ENCODE measurements around the gene SLC6A8. TPM values are rescaled to one million over a fixed set of nuclear protein-coding genes. Genes with fewer than 3 reads are reported as not detected.
A peak's percentile ranks its signal among the peaks of the same experiment; 100 is the strongest.

SLC6A8 gene
- total RNA-seq, 1 donor from 2014 or later = 125 TPM

GRCh38 chrX:153662266-153662665 lies 25.5 kb upstream of the SLC6A8 start:
- no peaks in the 10 kb centered on the region for H3K9me3 Mint-ChIP-seq
- DNase-seq (ENCODE audit: low read depth, low spot score) = no peak
- H3K4me3 Mint-ChIP-seq = no peak overlapping the region
- TF ChIP-seq CTCF (conservative IDR thresholded peaks at IDR 0.05) = peak; percentile 59
- no peak overlapping the region for H3K27ac Mint-ChIP-seq (ENCODE audit: unreplicated experiment)
- H3K36me3 Mint-ChIP-seq (ENCODE audit: low read depth) = no peaks in the 10 kb centered on the region
- peaks cover 65% of the 10 kb centered on the region for H3K27me3 Mint-ChIP-seq (ENCODE audit: low read depth)
- H3K4me1 Mint-ChIP-seq = no peaks in the 10 kb centered on the region

- no peak overlapping the region for H3K27ac Mint-ChIP-seq (ENCODE audit: unreplicated experiment)
- H3K27me3 Mint-ChIP-seq (ENCODE audit: low read depth) = peaks cover 62% of the 10 kb centered on the region
- H3K9me3 Mint-ChIP-seq = peaks cover 5% of the 10 kb centered on the region
- DNase-seq (ENCODE audit: low read depth, low spot score) = no peak
- peaks cover 7% of the 10 kb centered on the region for H3K4me1 Mint-ChIP-seq
- no peak overlapping the region for H3K4me3 Mint-ChIP-seq
- H3K36me3 Mint-ChIP-seq (ENCODE audit: low read depth) = peaks cover 4% of the 10 kb centered on the region
- TF ChIP-seq CTCF (conservative IDR thresholded peaks at IDR 0.05) = no peak
Measured at GRCh38 chrX:153665726-153666306, 21.9 kb upstream of the SLC6A8 start.

- H3K9me3 Mint-ChIP-seq = peaks cover 5% of the 10 kb centered on the region
- no peak overlapping the region for H3K27ac Mint-ChIP-seq (ENCODE audit: unreplicated experiment)
- no peak for TF ChIP-seq CTCF (conservative IDR thresholded peaks at IDR 0.05)
- no peak for DNase-seq (ENCODE audit: low read depth, low spot score)
- H3K4me3 Mint-ChIP-seq = peak overlapping the region; percentile 71
- H3K4me1 Mint-ChIP-seq = peaks cover 7% of the 10 kb centered on the region
- H3K36me3 Mint-ChIP-seq (ENCODE audit: low read depth) = peaks cover 4% of the 10 kb centered on the region
- H3K27me3 Mint-ChIP-seq (ENCODE audit: low read depth) = peaks cover 50% of the 10 kb centered on the region
Measured at GRCh38 chrX:153667281-153667955, 20.3 kb upstream of the SLC6A8 start.

GRCh38 chrX:153667956-153668396 lies 19.8 kb upstream of the SLC6A8 start:
- peaks cover 5% of the 10 kb centered on the region for H3K9me3 Mint-ChIP-seq
- no peak overlapping the region for H3K27ac Mint-ChIP-seq (ENCODE audit: unreplicated experiment)
- peak; percentile 75 for TF ChIP-seq CTCF (conservative IDR thresholded peaks at IDR 0.05)
- DNase-seq (ENCODE audit: low read depth, low spot score) = peak; percentile 78
- peaks cover 4% of the 10 kb centered on the region for H3K36me3 Mint-ChIP-seq (ENCODE audit: low read depth)
- peak overlapping the region; percentile 71 for H3K4me3 Mint-ChIP-seq
- peaks cover 49% of the 10 kb centered on the region for H3K27me3 Mint-ChIP-seq (ENCODE audit: low read depth)
- peaks cover 7% of the 10 kb centered on the region for H3K4me1 Mint-ChIP-seq

GRCh38 chrX:153668423-153669173 lies 19.1 kb upstream of the SLC6A8 start:
- TF ChIP-seq CTCF (conservative IDR thresholded peaks at IDR 0.05) = no peak
- Mint-ChIP-seq H3K27me3 (ENCODE audit: low read depth) (peaks cover 50% of the 10 kb centered on the region), H3K36me3 (ENCODE audit: low read depth) (peaks cover 4% of the 10 kb centered on the region), H3K9me3 (peaks cover 5% of the 10 kb centered on the region), H3K27ac (ENCODE audit: unreplicated experiment) (no peak overlapping the region), H3K4me3 (no peak overlapping the region), H3K4me1 (peaks cover 7% of the 10 kb centered on the region)
- DNase-seq (ENCODE audit: low read depth, low spot score) = no peak

All from neural crest cell (in vitro differentiated cells).